ENCODE data around the gene PBX1. TPM values are rescaled to one million over a fixed set of nuclear protein-coding genes. Genes with fewer than 3 reads are reported as not detected.

PBX1 gene
- total RNA-seq, 4 donors from 2014 or later = 33.3 to 61.8 (median 56.2) TPM

- DNase-seq (ENCODE audit: low spot score) = no peak
- ATAC-seq (ENCODE audit: low FRiP score) = no peak
- no peak for TF ChIP-seq CTCF (IDR thresholded peaks at IDR 0.05)
Observed at GRCh38 chr1:164575356-164575886, 16.4 kb downstream of the PBX1 start.

DNA sequence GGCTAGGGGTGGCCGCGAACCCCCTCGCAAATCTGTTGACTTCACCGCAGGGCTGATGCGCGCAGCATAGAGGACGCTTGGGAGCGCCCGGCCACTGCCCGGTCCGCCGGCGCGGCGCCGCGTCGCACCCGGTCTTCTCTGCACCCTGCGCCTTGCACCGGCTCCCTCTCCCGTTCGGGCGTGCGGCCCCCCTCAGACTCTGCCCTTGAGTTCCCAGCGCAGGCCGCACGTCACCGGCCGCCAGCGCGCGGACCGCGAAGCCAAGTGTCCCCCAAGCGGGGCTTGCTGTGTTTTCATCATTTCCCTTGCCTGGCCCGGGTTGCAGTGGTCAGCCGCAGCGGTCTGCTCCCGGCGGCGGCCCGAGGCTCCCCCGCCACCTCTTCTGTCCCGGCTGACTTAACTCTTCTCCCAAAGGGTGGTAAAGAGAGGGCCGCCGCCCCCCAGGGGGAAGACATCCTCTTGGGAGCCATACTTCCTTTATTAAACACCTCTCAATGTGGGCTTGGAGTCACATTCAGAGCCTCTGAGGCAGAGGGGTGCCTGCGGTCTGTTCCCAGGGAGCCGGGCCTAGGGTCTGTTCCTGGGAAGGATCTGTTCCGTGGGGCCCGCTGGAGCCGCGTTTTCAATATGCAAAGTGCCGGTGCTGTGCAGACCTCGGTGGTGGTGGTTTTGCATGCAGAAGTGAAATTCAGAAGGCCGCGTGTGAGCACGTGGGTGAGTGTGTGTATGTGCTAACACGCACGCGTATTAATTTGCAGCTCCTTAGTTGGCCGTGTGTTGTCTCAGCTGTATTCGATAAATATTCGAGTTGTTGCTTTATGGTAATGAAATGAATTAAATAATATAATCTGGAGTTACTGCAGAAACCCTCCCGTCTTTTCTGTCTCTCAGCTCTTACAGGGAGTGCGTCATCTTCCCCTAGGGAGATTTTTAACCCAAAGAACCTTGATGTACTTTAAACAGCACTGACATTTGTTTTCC is 17.6 kb downstream of the PBX1 start:
- TF ChIP-seq CTCF (IDR thresholded peaks at IDR 0.05) = no peak
- no peak for DNase-seq (ENCODE audit: low spot score)
- no peak for ATAC-seq (ENCODE audit: low FRiP score)

GRCh38 chr1:164577291-164577690 is 18.3 kb downstream of the PBX1 start:
- no peak for TF ChIP-seq CTCF (IDR thresholded peaks at IDR 0.05)
- no peak for ATAC-seq (ENCODE audit: low FRiP score)

DNA sequence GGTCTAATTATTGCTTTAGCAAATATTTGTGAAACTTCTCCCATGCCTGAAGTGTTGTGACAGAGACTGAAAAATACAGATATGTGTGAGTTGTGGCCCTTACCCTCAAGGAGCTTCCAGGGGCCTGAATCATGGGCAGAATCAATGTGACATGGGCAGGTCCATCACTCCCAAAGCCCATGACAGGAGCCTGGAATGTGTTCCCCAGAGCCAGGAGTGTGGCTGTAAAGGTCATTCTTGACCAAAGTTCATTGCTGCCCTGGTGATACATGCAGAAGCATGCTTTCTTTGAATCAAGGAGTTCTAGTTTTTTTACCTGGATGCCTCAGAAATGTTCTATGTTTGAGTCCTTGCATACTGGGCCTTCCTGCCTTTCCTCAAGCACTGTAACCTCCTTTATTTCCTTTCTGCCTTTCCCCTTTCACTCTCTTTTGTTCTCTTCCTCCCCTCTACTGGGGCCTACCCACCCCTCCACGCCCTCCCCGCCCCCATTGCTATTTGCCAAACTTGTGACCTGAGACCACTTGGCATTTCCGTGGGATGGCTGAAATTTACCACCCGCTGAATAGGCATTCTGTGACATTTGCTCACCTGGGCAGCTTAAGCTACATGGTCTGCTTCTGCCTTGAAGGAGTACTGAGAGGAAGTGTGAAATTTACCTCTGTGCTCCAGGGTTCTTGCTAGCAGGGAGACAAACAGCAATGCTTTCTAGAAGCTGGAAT is 19.7 kb downstream of the PBX1 start:
- TF ChIP-seq CTCF (IDR thresholded peaks at IDR 0.05) = no peak
- ATAC-seq (ENCODE audit: low FRiP score) (no peak), DNase-seq (ENCODE audit: low spot score) (no peak)

More at GRCh38 chr1:164577291-164577690, 18.3 kb downstream of the PBX1 start:
- DNase-seq (ENCODE audit: low spot score) = no peak

- ATAC-seq (ENCODE audit: low FRiP score) (no peak), DNase-seq (ENCODE audit: low spot score) (no peak)
- TF ChIP-seq CTCF (IDR thresholded peaks at IDR 0.05) = no peak
Observed at GRCh38 chr1:164579381-164579780, 20.4 kb downstream of the PBX1 start.

- DNase-seq (ENCODE audit: low spot score) (no peak), ATAC-seq (ENCODE audit: low FRiP score) (no peak)
- TF ChIP-seq CTCF (IDR thresholded peaks at IDR 0.05) = no peak
Observed at GRCh38 chr1:164581762-164582161, 22.8 kb downstream of the PBX1 start.

Measured in omental fat pad (tissue), 4 donors.